Measurements from ENCODE around the gene ZNF334.

GRCh38 chr20:46477225-46477624 lies 36.1 kb downstream of the ZNF334 start:
- TF ChIP-seq POLR2A (IDR thresholded peaks at IDR 0.05) (no peak), CTCF (IDR thresholded peaks at IDR 0.05 in 8 of 11, conservative IDR thresholded peaks at IDR 0.05 in 3 of 11) (no peak)
